Skin of body (tissue), 2 donors: Measurements from ENCODE around the gene IDI1. TPM values are rescaled to one million over a fixed set of nuclear protein-coding genes. Genes with fewer than 3 reads are reported as not detected.
"Not testable (repeated sequence)": the region's sequence is repeated elsewhere in the genome, so short reads cannot be mapped to it uniquely, and the experiment has no call there.

Experiments
- DNase-seq: peaks from one replicate; lab custom pipeline; 2025; lab: John Stamatoyannopoulos, UW
- total RNA-seq: library from RNA; depleted of rRNA; stranded (reverse); fragments of >200 nt; gene quantifications from one replicate; pipeline ENCODE4 v1.2.3, GENCODE V29; 2014

IDI1 gene
- total RNA-seq: 81.6 TPM

GRCh38 chr10:1048732-1049424 is at the start of gene IDI1:
TSS of gene IDI1 (minus strand) at chr10:1049119. CDS start at chr10:1049003, 116 bp downstream.
- peak; percentile 99 for DNase-seq

- DNase-seq: no peak
Measured at GRCh38 chr10:1097436-1097835, 48.5 kb upstream of the IDI1 start.

GRCh38 chr10:1096287-1096889 is 47.5 kb upstream of the IDI1 start:
- DNase-seq: no peak

- no peak for DNase-seq
Measured at GRCh38 chr10:1095498-1095897, 46.6 kb upstream of the IDI1 start.

GRCh38 chr10:1094112-1095057 is 45.5 kb upstream of the IDI1 start:
- no peak for DNase-seq

GRCh38 chr10:1093696-1094095 is 44.8 kb upstream of the IDI1 start:
- DNase-seq: no peak

GRCh38 chr10:1090696-1091095 is 41.8 kb upstream of the IDI1 start:
- no peak for DNase-seq

GRCh38 chr10:1089017-1089689 is 40.2 kb upstream of the IDI1 start:
- no peak for DNase-seq

GRCh38 chr10:1086787-1087186 is 37.9 kb upstream of the IDI1 start:
- DNase-seq: no peak

- DNase-seq: no peak
Measured at GRCh38 chr10:1085258-1085657, 36.3 kb upstream of the IDI1 start.

GRCh38 chr10:1084011-1084950 is 35.4 kb upstream of the IDI1 start:
- no peak for DNase-seq

GRCh38 chr10:1083581-1083980 is 34.7 kb upstream of the IDI1 start:
- no peak for DNase-seq

GRCh38 chr10:1078668-1079067 is 29.7 kb upstream of the IDI1 start:
- DNase-seq: no peak

GRCh38 chr10:1074748-1075308 is 25.9 kb upstream of the IDI1 start:
- DNase-seq: no peak

GRCh38 chr10:1074052-1074747 is 25.3 kb upstream of the IDI1 start:
- DNase-seq: no peak

GRCh38 chr10:1070919-1071318 is 22.0 kb upstream of the IDI1 start:
- no peak for DNase-seq

GRCh38 chr10:1068380-1069361 is 19.8 kb upstream of the IDI1 start:
- DNase-seq: no peak

- DNase-seq: not testable (repeated sequence)
Measured at GRCh38 chr10:1066734-1067133, 17.8 kb upstream of the IDI1 start.

- DNase-seq: no peak
Measured at GRCh38 chr10:1064964-1065247, 16.0 kb upstream of the IDI1 start.
